Kidney (tissue), 14 donors: Measurements from ENCODE around the gene CCDC85A. TPM values are rescaled to one million over a fixed set of nuclear protein-coding genes. Genes with fewer than 3 reads are reported as not detected.

Experiments used
- DNase-seq, 5 donors: peaks; one replicate each; pipeline ENCODE4 v3.0.0-alpha.2; 2013 to 2020
- FAIRE-seq: peaks from 2 replicates; lab custom pipeline; 2012; peaks lifted over from hg19 to GRCh38; lab: Jason Lieb, UNC
- H3K27ac ChIP-seq, 2 donors: one replicate each; pipeline ENCODE4 v1.7.0; 2013; ENCODE audit warnings: low read depth in 2 of 2, low read length in 2 of 2, inconsistent platforms in 1 of 2
- H3K27me3 ChIP-seq: one replicate; pipeline ENCODE4 v1.7.1; 2013; ENCODE audit warnings: low read length, inconsistent platforms; ENCODE audit not compliant: control insufficient read depth, insufficient read depth
- H3K36me3 ChIP-seq, 3 donors: one replicate each; pipeline versions ENCODE4 v1.7.0 to v1.7.1; 2013; ENCODE audit warnings: low read length in 3 of 3, control low read depth in 1 of 3, inconsistent platforms in 1 of 3; ENCODE audit not compliant: insufficient read depth in 3 of 3, control insufficient read depth in 2 of 3
- H3K4me1 ChIP-seq, 3 donors: one replicate each; pipeline versions ENCODE4 v1.7.0 to v1.7.1; 2013; ENCODE audit warnings: low read length in 3 of 3, inconsistent platforms in 1 of 3, low read depth in 1 of 3; ENCODE audit not compliant: control insufficient read depth in 2 of 3, insufficient read depth in 2 of 3
- H3K4me3 ChIP-seq, 3 donors: one replicate each; pipeline versions ENCODE4 v1.7.0 to v1.8.1; 2013; ENCODE audit warnings: low read length in 3 of 3, control low read depth in 1 of 3, inconsistent platforms in 1 of 3
- H3K9ac ChIP-seq, 3 donors: one replicate each; pipeline versions ENCODE4 v1.7.0 to v1.7.1; 2013; ENCODE audit warnings: low read length in 3 of 3, control low read depth in 1 of 3, inconsistent platforms in 1 of 3
- H3K9me3 ChIP-seq, 3 donors: one replicate each; pipeline versions ENCODE4 v1.7.0 to v1.7.1; 2013; ENCODE audit warnings: low read length in 3 of 3, control low read depth in 1 of 3, inconsistent platforms in 1 of 3; ENCODE audit not compliant: control insufficient read depth in 2 of 3, insufficient read depth in 1 of 3
- intact Hi-C: fragments of 100-400 bp; cut with DNase I; formaldehyde crosslinking; loops from one replicate; pipeline ENCODE4 v1.11.1; 2022
- polyA plus RNA-seq: library from polyadenylated mRNA; stranded (reverse); fragments of 350-450 nt; fragmentation: Illumina TruSeq; extraction: RNeasy Lipid Tissue Mini Kit (QIAGEN cat#74804); gene quantifications from one replicate; pipeline ENCODE4 v1.2.3, GENCODE V29; 2014; ENCODE audit warnings: low read depth, low replicate concordance; ENCODE audit not compliant: insufficient read depth
- total RNA-seq: library from RNA; stranded (reverse); fragmentation: NEBNext Ultra II Directional; extraction: Animal tissue kit (Norgen Biotek cat#: 25700); gene quantifications from one replicate; pipeline ENCODE4 v1.2.1, GENCODE V29; 2021
- TF ChIP-seq, protein P1 (sequence below): IDR thresholded peaks from 3 replicates; pipeline ENCODE4 v1.5.1; 2012; ENCODE audit warnings: mild to moderate bottlenecking, moderate library complexity, borderline replicate concordance; ENCODE audit not compliant: insufficient read depth; ENCODE audit errors: extremely low read depth
- donor health status: control.
- donor health status: control.
- donor health status: control.
- donor health status: control.
- donor health status: control.
- donor health status: DM: yes; HTN: yes; CAD: no.
- donor health status: Normal renal cell carcinoma (clear cell type).

Gene CCDC85A
- total and polyA plus RNA-seq, 2 donors from 2014 or later: 0.65 to 2.1 TPM

DNA sequence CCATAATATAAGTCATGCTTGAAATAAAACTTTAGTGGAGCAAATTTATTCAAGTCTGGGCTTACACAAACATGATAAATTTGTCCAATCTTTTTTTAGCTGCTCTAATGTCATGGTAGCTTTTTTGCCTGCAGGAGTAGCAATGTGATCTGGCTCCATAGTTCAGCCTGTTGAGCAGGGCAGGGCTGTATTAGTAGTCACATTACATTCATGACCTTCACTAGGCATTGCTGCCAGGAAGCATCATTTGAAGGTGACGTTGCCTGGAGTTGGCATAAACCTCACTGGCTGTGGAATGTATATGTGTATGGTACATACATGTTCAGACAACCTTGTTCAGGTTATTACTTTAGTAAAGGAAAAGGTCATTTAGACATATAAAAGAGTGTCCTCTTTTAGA is 76.6 kb downstream of the CCDC85A start:
- no peaks in the 10 kb centered on the region for H3K36me3 ChIP-seq
- TF ChIP-seq, protein P1, sequence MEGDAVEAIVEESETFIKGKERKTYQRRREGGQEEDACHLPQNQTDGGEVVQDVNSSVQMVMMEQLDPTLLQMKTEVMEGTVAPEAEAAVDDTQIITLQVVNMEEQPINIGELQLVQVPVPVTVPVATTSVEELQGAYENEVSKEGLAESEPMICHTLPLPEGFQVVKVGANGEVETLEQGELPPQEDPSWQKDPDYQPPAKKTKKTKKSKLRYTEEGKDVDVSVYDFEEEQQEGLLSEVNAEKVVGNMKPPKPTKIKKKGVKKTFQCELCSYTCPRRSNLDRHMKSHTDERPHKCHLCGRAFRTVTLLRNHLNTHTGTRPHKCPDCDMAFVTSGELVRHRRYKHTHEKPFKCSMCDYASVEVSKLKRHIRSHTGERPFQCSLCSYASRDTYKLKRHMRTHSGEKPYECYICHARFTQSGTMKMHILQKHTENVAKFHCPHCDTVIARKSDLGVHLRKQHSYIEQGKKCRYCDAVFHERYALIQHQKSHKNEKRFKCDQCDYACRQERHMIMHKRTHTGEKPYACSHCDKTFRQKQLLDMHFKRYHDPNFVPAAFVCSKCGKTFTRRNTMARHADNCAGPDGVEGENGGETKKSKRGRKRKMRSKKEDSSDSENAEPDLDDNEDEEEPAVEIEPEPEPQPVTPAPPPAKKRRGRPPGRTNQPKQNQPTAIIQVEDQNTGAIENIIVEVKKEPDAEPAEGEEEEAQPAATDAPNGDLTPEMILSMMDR: no peak
- intact Hi-C loops: no loop called here
- H3K4me1 ChIP-seq: no peaks in the 10 kb centered on the region
- no peak overlapping the region for H3K27ac ChIP-seq
- H3K4me3 ChIP-seq: no peak overlapping the region
- no peaks in the 10 kb centered on the region for H3K27me3 ChIP-seq
- H3K9me3 ChIP-seq: no peaks in the 10 kb centered on the region
- FAIRE-seq (no peak), DNase-seq (peak in 2 of 5 donors; percentile 2 to 12)
- H3K9ac ChIP-seq: no peak overlapping the region

GRCh38 chr2:56262241-56262640 is 78.5 kb downstream of the CCDC85A start:
- Histone ChIP-seq H3K4me3 (no peak overlapping the region), H3K9ac (no peak overlapping the region), H3K4me1 (no peaks in the 10 kb centered on the region), H3K27me3 (no peaks in the 10 kb centered on the region), H3K27ac (no peak overlapping the region), H3K9me3 (no peaks in the 10 kb centered on the region), H3K36me3 (no peaks in the 10 kb centered on the region)
- intact Hi-C loops: no loop called here
- TF ChIP-seq, protein P1: no peak
- FAIRE-seq (no peak), DNase-seq (no peak)

DNA sequence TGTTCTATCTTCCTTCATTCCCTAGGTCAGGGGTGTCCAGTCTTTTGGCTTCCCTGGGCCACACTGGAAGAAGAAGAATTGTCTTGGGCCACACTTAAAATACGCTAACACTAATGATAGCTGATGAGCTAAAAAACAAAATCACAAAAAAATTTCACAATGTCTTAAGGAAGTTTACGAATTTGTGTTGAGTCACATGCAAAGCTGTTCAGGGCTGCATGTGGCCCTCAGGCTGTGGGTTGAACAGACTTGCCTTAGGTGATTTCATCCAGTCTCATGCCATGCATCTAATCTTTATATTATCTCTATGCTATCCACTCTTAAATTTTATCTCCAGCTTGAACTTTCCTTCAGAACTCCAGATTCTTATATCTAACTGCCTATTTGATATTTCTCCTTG is 80.1 kb downstream of the CCDC85A start:
- TF ChIP-seq, protein P1: no peak
- no peaks in the 10 kb centered on the region for H3K9me3 ChIP-seq
- no peaks in the 10 kb centered on the region for H3K27me3 ChIP-seq
- FAIRE-seq (no peak), DNase-seq (no peak)
- intact Hi-C loops: no loop called here
- no peaks in the 10 kb centered on the region for H3K36me3 ChIP-seq
- H3K4me3 ChIP-seq: no peak overlapping the region
- no peaks in the 10 kb centered on the region for H3K4me1 ChIP-seq
- no peak overlapping the region for H3K9ac ChIP-seq
- H3K27ac ChIP-seq: no peak overlapping the region

DNA sequence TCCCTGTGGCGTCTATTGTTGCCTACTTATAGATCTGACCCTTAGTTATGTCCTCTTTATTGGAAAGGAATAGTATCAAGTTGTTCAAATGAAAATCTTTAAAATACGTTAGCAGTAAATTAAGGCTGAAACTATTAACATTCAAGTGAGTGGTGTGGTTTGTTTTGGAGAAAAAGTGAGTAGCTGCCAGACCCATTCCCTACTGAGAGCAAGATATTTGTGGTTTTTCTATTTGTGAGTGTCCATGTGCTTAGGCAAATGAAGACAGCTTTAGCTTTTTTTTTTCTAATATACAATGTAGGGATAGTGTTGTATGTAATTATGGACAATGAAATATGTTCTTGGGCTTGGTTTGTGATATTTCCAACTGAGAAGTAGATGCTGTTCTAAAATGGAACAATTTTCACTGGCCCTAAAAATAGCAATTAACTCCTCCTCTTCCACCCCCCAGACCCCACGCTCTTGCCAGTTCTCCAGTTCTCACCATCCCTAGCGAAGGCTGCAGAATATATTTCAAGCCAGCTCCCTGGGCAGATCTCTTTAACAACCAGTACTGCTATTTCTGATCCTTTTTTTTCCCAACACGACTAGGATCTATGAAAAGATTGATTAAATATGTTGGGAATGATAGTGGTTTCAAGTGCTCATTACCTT is 83.1 kb downstream of the CCDC85A start:
- Histone ChIP-seq H3K4me3 (no peak overlapping the region), H3K36me3 (no peaks in the 10 kb centered on the region), H3K27ac (no peak overlapping the region), H3K27me3 (no peaks in the 10 kb centered on the region), H3K4me1 (no peaks in the 10 kb centered on the region), H3K9me3 (no peaks in the 10 kb centered on the region), H3K9ac (no peak overlapping the region)
- DNase-seq (no peak), FAIRE-seq (no peak)
- intact Hi-C loops: no loop called here
- TF ChIP-seq, protein P1: no peak
